ENCODE results near the gene ELMO3.
A peak's percentile ranks its signal among the peaks of the same experiment; 100 is the strongest.

ELMO3 gene

GRCh38 chr16:67163999-67164558, 34.9 kb upstream of the ELMO3 start:
- DNase-seq (ENCODE audit: low spot score), result no peak

GRCh38 chr16:67164599-67165061, 34.3 kb upstream of the ELMO3 start, which contains the start of gene HSF4:
HSF4 (plus strand) TSS chr16:67164745; CDS start chr16:67164812, 67 bp downstream.
- DNase-seq (ENCODE audit: low spot score), result no peak

- no peak for DNase-seq (ENCODE audit: low spot score)
Observed at GRCh38 chr16:67165121-67166078, 33.5 kb upstream of the ELMO3 start.

GRCh38 chr16:67166110-67166547, 32.8 kb upstream of the ELMO3 start:
- DNase-seq (ENCODE audit: low spot score), result no peak

GRCh38 chr16:67166598-67167168, 32.2 kb upstream of the ELMO3 start:
- DNase-seq (ENCODE audit: low spot score), result no peak

GRCh38 chr16:67167588-67167987, 31.3 kb upstream of the ELMO3 start:
- no peak for DNase-seq (ENCODE audit: low spot score)

GRCh38 chr16:67169011-67169451, 29.9 kb upstream of the ELMO3 start:
- no peak for DNase-seq (ENCODE audit: low spot score)

GRCh38 chr16:67169642-67170167, 29.2 kb upstream of the ELMO3 start:
- peak; percentile 44 for DNase-seq (ENCODE audit: low spot score)

- peak; percentile 55 for DNase-seq (ENCODE audit: low spot score)
Observed at GRCh38 chr16:67170168-67170948, 28.6 kb upstream of the ELMO3 start, which contains the start of gene NOL3. NOL3 (plus strand) TSS chr16:67170538.

GRCh38 chr16:67170949-67171649, 27.8 kb upstream of the ELMO3 start:
- no peak for DNase-seq (ENCODE audit: low spot score)

GRCh38 chr16:67173323-67173722, 25.6 kb upstream of the ELMO3 start:
- no peak for DNase-seq (ENCODE audit: low spot score)

- DNase-seq (ENCODE audit: low spot score), result peak; percentile 67
Observed at GRCh38 chr16:67173808-67174705, 24.9 kb upstream of the ELMO3 start.

GRCh38 chr16:67174706-67175231, 24.2 kb upstream of the ELMO3 start:
- no peak for DNase-seq (ENCODE audit: low spot score)

- no peak for DNase-seq (ENCODE audit: low spot score)
Observed at GRCh38 chr16:67176662-67177061, 22.3 kb upstream of the ELMO3 start.

GRCh38 chr16:67177743-67178699, 20.9 kb upstream of the ELMO3 start:
- no peak for DNase-seq (ENCODE audit: low spot score)

- DNase-seq (ENCODE audit: low spot score), result no peak
Observed at GRCh38 chr16:67179421-67180080, 19.4 kb upstream of the ELMO3 start.

GRCh38 chr16:67180166-67180565, 18.8 kb upstream of the ELMO3 start:
- DNase-seq (ENCODE audit: low spot score), result no peak

- no peak for DNase-seq (ENCODE audit: low spot score)
Observed at GRCh38 chr16:67181346-67181745, 17.6 kb upstream of the ELMO3 start.

All from activated CD4-positive, alpha-beta T cell treated with anti-CD3 and anti-CD28 coated beads, Interleukin-2, Interleukin-4, amounts not matched to agents 100 ng/mL and 50 ng/mL, durations not matched to agents 16 hours and 8 hours (primary cell).